Stimulated activated CD4-positive, alpha-beta T cell treated with anti-CD3 and anti-CD28 coated beads, Interleukin-1b, Interleukin-23, amount 100 ng/mL, for 4 hours (primary cell): ENCODE measurements around the gene MUC5B.
"Not testable (repeated sequence)": the region's sequence is repeated elsewhere in the genome, so short reads cannot be mapped to it uniquely, and the experiment has no call there.

Experiments
- DNase-seq, 2 donors: peaks; one replicate each; pipeline ENCODE4 v3.0.0-alpha.2; 2020; ENCODE audit warnings: low read depth in 2 of 2

MUC5B gene

GRCh38 chr11:1203505-1204271 lies 19.2 kb upstream of the MUC5B start:
- no peak for DNase-seq

- DNase-seq = no peak
Observed at GRCh38 chr11:1204381-1205101, 18.3 kb upstream of the MUC5B start.

GRCh38 chr11:1205121-1205986 lies 17.5 kb upstream of the MUC5B start:
- DNase-seq = no peak

- DNase-seq = no peak
Observed at GRCh38 chr11:1205987-1206331, 16.9 kb upstream of the MUC5B start.

- no peak for DNase-seq
Observed at GRCh38 chr11:1206391-1207271, 16.2 kb upstream of the MUC5B start.

GRCh38 chr11:1207401-1208143 lies 15.3 kb upstream of the MUC5B start:
- DNase-seq = no peak

GRCh38 chr11:1208144-1208393 lies 14.8 kb upstream of the MUC5B start:
- DNase-seq = no peak

GRCh38 chr11:1208394-1209261 lies 14.2 kb upstream of the MUC5B start:
- no peak for DNase-seq

GRCh38 chr11:1209371-1210057 lies 13.4 kb upstream of the MUC5B start:
- DNase-seq = no peak

- no peak for DNase-seq
Observed at GRCh38 chr11:1211838-1212237, 11.0 kb upstream of the MUC5B start.

- not testable (repeated sequence) for DNase-seq
Observed at GRCh38 chr11:1215826-1216225, 7.0 kb upstream of the MUC5B start.

GRCh38 chr11:1217151-1217550 lies 5.7 kb upstream of the MUC5B start:
- no peak for DNase-seq

- no peak for DNase-seq
Observed at GRCh38 chr11:1218256-1218787, 4.5 kb upstream of the MUC5B start.

GRCh38 chr11:1218788-1219445 lies 3.9 kb upstream of the MUC5B start:
- no peak for DNase-seq

GRCh38 chr11:1219446-1219833 lies 3.4 kb upstream of the MUC5B start:
- DNase-seq = no peak

- DNase-seq = no peak
Observed at GRCh38 chr11:1219834-1220815, 2.7 kb upstream of the MUC5B start.

GRCh38 chr11:1220941-1221721 lies 1.7 kb upstream of the MUC5B start:
- DNase-seq = no peak
